GM21576 (cell line): ENCODE data around the gene MT1M.
"Not testable (repeated sequence)": the region's sequence is repeated elsewhere in the genome, so short reads cannot be mapped to it uniquely, and the experiment has no call there.

ENCODE experiments used
- ATAC-seq: cut with Tn5 transposase; IDR thresholded peaks from one replicate; pipeline ENCODE4 v1.9.1; 2021; ENCODE audit warnings: mild to moderate bottlenecking, moderate library complexity; ENCODE audit not compliant: unreplicated experiment

MT1M gene

DNA sequence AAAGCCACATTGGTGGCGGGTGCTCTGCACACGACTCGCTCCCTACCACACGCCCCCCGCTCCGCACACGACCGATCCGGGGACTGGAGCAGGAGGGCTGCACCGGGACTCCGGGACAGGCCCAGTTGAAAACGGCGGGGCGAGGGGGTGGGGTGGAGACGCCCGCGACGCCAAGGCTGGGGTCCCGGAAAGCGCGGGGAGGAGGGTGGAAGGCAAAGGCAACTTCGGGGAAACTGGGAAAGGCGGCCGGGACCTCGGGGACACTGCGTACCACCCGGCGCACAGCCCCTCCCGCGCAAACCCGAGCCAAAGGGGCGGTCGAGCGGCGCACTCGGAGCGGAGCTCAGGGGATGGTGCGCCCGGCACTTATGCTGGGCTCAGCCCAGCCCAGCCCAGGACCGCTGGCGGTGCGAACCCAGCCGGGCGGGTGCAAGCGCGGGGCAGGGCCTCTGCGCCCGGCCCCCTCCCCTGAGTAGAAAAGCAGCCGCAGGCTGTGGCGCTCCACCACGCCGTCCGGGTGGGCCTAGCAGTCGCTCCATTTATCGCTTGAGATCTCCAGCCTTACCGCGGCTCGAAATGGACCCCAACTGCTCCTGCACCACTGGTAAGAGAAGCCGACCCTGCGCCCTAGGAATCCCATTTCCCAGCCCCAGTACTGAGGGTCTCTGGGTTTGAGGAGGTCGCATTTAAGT, at the start of gene MT1M:
MT1M (plus strand) TSS at position 504 of the 692 bp plus-strand sequence; CDS start at position 577, 73 bp downstream.
- ATAC-seq = no peak

DNA sequence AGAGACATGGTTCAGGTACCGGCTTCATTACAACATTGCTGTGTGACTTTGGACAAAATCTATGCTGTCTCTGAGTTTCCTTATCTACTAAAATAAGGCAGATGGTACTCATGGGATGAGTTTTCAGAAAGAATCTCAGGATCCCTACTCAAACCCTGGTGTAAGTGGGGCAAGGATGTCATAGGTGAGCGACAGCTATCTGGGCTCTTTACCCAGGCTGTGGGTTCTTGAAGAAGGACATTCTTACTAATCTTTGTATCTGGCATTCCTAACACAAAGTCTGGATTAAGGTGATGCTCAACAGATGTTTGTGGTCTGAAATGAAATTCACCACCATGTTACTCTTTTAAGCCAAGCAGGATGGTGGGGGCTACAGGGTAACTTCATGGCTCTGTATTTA, 49.5 kb upstream of the MT1M start:
- ATAC-seq = not testable (repeated sequence)

DNA sequence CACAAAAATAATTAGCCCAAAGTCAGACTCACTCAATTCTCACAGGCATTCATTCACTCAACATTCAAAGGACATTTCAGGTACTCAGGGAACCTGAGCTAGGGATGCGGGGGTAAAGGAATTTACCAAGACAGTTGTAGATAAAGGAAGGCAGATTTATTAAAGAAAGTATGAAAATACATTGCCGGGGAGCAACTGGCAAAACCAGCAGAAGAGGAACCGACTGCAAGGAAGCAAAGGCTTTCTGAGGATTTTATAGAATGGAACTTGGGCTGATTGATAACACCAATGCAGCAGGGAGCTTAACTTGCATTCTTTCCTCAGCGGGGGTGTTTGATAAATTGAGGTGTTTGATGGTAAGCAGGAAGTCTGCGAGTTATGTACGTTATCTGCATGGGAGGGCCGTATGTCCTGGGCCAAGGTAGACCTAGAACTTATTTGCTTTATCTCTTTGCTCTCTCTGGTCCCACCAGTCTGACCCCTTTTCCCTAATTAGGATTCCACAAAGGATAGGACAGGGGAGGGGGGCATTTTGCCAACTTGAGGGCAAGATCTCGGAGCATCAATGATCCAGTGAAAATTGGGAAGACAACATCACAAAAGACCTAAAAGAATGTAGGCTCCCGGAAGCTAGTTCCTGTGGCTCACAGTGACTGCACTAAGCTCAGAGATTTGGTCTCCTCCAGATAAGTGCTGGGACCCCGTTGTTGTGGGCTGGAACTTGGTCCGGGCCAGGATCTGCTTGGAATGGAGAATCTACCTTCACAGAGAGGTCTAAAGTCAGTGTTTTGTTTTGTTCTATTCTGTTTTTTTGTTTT, 48.9 kb upstream of the MT1M start:
- no peak for ATAC-seq

DNA sequence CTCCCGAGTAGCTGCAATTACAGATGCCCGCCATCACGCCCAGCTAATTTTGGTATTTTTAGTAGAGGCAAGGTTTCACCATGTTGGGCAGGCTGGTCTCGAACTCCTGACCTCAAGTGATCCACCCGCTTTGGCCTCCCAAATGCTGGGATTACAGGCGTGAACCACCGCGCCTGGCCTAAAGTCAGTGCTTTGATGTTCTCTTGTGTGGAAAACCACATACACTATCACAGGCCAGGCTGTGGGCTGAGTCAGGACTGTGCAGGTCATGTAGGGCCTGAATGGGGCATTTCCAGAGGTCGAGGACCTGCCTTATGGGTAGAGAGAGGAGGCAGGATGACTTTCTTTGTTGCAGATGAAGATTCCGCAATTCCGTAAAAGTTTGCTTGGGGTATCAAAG, 48.2 kb upstream of the MT1M start:
- no peak for ATAC-seq

DNA sequence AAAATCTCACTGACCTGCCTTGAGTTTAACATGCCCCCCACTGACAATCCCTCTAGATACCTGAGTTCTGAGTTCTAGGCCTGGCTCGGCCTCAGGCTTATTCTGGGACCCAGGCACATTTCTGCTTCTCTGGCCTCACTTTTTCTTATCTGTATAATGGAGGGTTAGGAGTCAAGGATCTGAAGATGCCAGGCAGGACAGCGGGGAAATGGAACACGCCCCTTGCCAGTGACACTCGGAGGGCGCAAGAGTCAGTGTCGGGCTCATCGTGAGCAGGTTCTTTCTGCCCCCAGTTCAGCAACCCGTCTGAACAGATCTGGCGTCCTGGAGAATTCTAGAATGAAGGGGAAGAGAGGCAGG, 43.7 kb upstream of the MT1M start:
- ATAC-seq = no peak

DNA sequence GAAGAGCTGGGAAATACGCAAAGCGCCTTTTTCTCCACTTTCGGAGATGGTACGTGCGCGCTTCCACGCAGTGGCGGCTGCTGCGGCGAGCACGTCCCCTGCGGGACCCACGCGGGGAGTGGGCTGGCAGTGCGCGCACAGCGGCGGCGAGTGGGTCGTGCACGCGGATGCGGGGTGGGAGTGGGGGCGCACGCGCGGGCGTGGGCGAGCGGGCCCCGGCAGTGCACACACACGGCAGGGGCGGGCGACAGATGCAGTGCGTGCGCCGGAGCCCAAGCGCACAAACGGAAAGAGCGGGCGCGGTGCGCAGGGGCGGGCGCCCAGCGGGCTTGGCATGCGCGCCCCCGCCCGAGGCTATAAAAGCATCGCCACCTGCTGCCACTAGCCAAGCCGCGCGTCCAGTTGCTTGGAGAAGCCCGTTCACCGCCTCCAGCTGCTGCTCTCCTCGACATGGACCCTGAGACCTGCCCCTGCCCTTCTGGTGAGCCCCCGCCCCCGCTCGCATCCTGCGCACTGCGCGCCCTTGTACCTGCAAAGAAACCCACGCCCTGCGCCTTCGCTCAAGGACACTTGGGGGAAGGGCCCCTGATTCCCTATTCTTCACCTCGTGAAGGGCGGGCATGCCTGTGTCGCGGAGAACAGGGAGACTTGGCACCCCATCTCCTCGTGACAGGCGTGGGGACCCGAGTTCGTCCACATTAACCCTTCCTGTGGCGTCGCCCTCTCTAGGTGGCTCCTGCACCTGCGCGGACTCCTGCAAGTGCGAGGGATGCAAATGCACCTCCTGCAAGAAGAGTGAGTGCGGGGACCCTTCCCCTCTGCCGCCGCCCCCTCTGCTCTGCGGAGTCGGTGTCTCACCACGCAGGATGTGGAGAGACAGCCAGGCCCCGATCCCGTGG, 43.1 kb upstream of the MT1M start, which contains the start of gene MT3:
MT3 (plus strand) TSS at position 388 of the 899 bp plus-strand sequence; CDS start at position 451, 63 bp downstream.
- ATAC-seq = no peak

DNA sequence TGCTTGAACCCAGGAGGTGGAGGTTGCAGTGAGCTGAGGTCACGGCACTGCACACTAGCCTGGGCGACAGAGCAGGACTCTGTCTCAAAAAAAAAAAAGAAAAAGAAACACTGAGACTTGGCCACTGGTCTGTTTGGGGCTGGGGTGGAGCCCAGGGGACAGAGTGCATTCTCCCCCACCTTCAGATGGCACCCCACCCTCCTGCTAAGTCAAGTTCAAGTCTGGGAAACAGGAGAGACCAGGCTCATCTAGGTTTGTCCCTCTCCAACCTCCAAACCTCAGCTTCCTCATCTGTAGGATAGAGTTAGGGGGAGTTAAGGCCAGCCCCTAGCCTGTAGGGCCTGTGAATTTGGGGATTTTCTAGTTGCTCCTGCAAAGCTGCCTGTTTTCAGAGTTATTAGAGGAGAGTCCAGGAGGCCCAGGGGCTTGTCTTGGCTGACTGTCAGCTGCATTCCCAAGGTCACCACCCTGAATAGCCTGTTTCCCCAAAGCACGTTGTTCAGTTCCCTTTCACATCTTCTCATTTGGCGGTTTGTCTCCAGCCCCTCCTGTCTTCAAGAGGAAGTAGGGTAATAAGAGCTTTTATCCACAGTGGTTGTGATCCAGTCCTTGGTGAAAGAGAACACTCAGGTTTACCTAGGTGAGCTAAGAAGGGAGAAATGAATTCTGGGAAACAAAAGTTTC, 40.9 kb upstream of the MT1M start:
- no peak for ATAC-seq

DNA sequence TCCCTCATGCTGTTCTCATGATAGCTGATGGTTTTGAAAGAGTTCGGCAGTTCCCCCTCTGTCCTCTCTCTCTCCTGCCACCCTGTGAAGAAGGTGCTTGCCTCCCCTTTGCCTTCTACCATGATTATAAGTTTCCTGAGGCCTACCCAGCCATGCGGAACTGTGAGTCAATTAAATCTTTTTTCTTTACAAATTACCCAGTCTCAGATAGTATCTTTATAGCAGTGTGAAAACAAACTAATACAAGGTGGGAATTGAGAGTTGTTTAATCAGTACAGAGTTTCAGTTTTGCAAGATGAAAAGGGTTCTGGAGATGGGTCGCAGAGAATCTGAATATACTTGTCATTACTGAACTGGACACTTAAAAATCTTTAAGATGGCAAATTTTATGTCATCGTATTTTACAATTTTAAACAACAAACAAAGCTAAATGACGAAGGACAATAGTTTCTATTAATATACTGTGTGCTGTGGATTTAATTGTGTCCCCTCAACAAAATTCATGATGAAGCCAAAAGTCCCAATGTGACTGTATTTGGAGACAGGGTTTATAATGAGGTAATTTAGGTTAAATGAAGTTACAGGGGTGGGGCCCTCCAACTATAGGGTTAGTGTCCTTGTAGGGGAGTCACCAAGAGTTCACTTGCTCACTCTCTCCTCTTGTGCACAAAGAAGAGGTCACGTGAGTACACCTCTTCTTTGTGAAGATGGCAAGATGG, 38.7 kb upstream of the MT1M start:
- no peak for ATAC-seq

DNA sequence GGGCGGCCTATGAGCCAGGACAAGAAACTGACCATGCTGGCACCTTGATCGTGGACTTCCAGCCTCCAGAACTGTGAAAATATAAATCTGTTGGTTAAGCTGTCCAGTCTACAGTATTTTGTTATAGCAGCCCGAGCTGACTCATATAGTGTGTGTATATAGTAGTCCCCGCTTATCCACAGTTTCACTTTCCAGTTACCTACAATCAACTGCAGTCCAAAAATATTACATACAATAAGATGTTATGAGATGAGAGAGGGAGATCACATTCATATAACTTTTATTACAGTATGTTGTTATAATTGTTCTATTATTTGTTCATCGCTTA, 38.2 kb upstream of the MT1M start:
- no peak for ATAC-seq

DNA sequence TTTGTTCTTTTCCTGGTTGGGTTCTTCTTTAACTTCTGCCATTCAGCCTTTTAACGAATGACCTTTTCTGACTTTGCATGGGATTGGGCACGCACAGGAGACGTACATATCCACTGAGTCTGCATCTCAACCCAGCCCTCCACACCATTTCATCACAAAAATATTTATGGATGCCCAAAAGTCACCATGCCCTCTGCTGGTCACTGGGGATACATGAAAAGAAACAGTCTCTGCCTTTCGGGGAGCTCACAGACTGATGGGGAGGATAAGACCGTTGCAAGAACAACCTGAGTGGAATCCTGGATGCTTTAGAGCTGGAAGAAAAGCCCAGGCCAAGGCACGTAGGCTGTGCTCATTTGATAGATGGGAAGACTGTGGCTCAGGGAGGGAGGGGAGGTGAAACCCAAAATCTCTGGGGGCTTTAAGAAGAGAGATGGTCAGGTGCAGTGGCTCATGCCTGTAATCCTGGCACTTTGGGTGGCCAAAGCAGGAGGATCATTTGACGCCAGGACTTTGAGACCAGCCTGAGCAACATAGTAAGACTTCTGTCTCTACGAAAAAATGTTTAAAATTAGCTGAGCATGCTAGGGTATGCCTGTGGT, 32.0 kb upstream of the MT1M start:
- no peak for ATAC-seq

DNA sequence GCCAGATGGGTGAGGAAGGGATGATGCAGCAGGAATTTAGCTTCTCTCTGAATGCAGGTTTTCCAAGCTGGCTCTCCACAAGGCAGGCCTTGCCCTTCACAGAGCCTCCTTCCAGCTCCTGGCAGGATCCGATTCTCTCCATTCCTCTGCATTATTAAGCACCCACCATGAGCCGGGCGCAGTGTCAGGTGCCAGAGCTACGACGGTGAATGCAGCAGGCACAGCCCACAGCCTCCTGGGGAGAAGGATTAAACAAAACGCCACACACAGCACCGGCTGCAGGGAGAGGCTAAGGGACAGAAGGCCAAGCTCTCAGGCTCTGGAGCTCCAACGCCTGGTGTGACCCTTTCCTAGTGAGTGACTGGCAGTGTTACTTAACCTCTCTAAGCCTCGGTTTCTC, 31.1 kb upstream of the MT1M start:
- ATAC-seq = no peak

DNA sequence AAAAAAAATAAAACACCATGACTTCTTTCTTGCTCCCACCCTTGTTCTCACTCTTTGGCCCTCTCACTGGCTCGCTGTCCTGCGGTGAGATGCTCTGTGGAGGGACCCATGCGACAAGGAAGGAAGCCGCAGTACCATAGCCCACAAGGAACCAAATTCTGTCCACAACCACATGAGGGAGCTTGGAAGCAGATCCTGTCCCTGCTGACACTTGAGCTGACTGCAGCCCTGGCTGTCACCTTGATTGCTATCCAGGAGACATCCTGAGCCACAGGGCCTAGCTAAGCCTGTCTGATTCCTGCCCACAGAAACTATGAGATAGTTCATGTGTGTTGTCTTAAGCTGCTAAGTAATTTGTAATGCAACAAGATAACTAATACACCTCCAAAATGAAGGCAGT, 28.9 kb upstream of the MT1M start:
- ATAC-seq = no peak

DNA sequence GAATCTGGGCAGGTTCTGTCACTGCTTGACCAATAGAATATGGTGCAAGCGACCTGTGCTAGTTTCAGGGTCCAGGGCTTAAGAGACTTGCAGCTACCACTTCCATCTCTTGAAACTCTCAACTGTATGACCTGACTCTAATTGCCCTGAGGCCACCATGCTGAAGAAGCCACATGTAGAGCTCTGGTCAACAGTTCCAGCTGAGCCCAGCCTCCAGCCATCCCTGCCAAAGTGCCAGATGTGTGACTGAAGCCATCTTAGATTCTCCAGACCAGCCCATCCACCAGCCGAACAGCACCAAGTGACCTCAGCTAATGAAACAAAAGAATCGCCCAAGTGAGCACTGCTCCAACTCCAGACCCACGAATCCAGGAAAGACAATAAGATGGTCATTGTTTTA, 27.5 kb upstream of the MT1M start:
- ATAC-seq = no peak

DNA sequence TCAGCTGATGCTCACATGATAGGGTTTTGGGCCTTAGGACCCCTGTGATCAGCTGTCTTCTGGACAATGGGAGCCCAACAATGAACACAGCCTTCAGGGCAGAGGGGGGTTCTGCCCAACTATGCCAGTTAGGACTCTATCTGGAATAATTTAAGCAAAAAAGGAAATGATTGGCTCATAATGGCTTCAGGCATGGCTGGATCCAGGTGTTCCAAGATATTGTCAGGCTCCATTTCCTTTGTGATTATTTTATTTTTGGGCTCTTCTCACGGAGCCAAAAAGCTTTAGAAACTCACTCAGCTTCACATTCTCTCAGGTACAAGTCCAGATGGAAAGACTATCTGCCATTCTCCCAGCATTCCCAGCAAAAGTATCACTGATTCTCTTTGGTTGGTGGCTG, 27.0 kb upstream of the MT1M start:
- ATAC-seq = no peak

DNA sequence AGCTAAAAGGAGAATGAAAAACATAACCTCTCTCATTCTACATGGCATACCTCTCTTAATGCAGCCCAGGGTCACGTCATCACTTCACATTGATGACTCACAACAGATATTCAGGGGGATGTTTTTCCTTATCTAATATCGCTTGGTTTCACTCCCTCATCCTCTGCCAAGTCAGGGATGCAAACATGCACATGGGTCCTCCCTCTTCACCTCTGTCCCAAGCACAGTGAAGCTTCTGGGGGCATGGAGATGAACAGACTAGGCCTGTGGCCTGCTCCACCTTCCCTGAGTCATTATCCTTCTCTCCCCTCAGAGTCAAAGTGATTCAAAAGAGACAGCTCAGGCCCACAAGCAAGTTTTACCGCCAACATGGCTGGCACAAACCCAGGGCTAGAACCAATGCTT, 26.4 kb upstream of the MT1M start:
- ATAC-seq = no peak

DNA sequence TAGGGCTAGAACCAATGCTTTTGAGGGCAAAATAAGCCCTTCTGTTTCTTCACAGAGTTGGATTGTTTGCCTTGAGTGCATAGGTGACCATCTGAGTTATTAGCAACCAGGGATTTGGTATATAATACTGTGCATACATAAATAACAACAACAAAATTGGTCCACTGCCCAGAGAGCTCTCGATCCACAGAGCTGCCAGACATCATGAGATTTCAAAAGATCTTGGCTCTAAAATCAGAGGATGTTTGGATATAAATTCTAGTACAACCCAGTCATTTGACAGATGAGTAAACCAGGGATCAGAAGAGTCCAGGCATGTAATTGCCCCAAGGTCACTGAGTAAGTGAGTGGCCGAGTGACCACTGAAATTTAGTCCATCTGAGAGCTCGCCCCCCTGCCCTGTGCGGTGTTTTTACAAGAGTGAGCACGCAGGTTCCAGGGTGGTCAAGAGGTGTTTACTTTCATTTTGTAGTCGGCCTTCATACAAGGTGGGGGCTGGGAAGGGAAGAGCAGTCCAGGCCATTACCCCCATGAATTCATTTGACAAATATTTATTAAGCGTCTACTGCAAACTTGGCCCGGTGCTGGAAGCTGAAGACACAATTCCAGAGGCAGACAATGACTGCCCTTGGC, 25.9 kb upstream of the MT1M start:
- no peak for ATAC-seq

DNA sequence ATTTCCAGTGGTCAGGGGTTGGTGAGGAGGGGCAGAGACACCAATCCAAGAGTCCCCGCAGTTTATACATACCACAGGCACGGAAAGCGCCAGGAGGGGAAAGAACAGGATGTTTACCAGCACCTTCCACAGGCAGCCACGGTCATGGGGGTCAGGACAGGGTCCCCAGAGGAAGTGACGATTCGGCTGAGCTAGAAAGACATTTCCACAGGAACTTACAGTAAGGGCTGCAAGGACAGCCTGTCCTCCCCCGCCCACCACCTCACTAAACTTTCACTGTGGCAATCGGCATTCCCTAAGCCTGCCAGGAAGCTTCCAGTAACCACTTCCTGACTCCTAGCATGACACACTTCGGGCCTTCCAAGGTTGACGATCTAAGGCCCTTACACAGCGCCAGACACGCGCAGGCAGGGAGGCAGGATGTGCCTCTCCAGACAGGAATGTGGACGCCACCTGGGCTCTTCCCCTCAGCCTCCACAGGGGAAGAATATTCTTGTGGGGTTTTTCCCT, 25.3 kb upstream of the MT1M start:
- no peak for ATAC-seq

DNA sequence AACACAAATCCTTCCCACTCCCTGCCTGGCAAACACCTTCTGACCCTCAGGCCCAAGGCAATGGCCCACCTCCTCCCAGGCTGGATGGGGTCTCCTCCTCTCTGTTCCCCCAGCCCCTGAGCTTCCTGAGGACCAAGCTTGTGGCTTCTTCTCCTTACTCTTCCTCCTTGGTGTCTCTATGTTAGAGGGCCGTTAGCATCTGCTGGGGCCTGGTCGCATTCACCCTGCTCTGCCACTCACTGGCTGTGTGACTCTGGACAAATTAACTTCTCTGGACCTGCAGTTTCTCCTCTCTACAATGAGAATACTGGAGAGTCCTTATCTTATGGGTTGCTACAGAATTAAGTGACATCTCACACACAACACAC, 24.8 kb upstream of the MT1M start:
- ATAC-seq = no peak
